Body of pancreas (tissue), 4 donors: ENCODE data around the gene CIAPIN1.

Experiments
- POLR2A ChIP-seq, 3 donors: fragments of 450-650 bp; IDR thresholded peaks; one replicate each; pipeline ENCODE4 v1.6.1; 2016; ENCODE audit warnings: antibody characterized with exemption in 3 of 3, mild to moderate bottlenecking in 2 of 3
- TF ChIP-seq, protein P1 (sequence below), 7 experiments: fragments of 450-650 bp in 4 of 7; fragments of 200-600 bp in 3 of 7; sonication (generic) in 3 of 7; IDR thresholded peaks; one replicate each; pipeline ENCODE4 v1.5.1; 2016 to 2019; ENCODE audit warnings: antibody characterized with exemption in 7 of 7

DNA sequence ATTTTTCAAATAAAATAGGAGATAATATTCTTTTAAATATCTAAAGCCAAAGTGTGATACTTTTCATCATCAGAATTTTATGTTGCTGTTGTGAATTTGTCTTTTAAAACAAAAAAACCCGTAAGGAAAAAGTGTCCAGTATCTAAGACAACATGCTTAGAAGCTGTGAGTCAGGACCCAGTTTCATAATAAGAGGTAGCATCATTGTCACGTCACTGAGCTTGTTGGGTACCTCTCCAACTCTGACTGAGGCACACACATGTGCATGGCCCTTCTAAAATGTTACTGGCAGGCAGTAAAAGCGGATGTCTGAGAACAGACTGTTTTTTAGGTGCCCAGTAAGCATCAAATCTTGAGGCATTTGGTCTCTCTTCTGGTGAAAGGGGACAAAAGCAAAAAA is 2.5 kb downstream of the CIAPIN1 start:
- TF ChIP-seq, protein P1, sequence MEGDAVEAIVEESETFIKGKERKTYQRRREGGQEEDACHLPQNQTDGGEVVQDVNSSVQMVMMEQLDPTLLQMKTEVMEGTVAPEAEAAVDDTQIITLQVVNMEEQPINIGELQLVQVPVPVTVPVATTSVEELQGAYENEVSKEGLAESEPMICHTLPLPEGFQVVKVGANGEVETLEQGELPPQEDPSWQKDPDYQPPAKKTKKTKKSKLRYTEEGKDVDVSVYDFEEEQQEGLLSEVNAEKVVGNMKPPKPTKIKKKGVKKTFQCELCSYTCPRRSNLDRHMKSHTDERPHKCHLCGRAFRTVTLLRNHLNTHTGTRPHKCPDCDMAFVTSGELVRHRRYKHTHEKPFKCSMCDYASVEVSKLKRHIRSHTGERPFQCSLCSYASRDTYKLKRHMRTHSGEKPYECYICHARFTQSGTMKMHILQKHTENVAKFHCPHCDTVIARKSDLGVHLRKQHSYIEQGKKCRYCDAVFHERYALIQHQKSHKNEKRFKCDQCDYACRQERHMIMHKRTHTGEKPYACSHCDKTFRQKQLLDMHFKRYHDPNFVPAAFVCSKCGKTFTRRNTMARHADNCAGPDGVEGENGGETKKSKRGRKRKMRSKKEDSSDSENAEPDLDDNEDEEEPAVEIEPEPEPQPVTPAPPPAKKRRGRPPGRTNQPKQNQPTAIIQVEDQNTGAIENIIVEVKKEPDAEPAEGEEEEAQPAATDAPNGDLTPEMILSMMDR (IDR thresholded peaks at IDR 0.05): no peak
- no peak for TF ChIP-seq POLR2A (IDR thresholded peaks at IDR 0.05)
